HEK293T (cell line): ENCODE data around the gene INPP5D.
A peak's percentile ranks its signal among the peaks of the same experiment; 100 is the strongest.

ENCODE experiments used
- ARNT ChIP-seq: fragments of 450-650 bp; IDR thresholded peaks from 2 replicates; pipeline ENCODE4 v1.6.1; 2017; ENCODE audit warnings: mild to moderate bottlenecking
- BHLHE40 ChIP-seq: fragments of 450-650 bp; IDR thresholded peaks from 2 replicates; pipeline ENCODE4 v1.6.1; 2016; ENCODE audit warnings: mild to moderate bottlenecking, moderate library complexity, borderline replicate concordance
- FOXA1 ChIP-seq: fragments of 450-650 bp; IDR thresholded peaks from 2 replicates; pipeline ENCODE4 v1.6.1; 2016; ENCODE audit warnings: mild to moderate bottlenecking
- FOXK2 ChIP-seq: fragments of 450-650 bp; IDR thresholded peaks from 2 replicates; pipeline ENCODE4 v1.6.1; 2016; ENCODE audit warnings: mild to moderate bottlenecking
- SUZ12 ChIP-seq: fragments of 450-650 bp; IDR thresholded peaks from 2 replicates; pipeline ENCODE4 v1.6.1; 2016; ENCODE audit warnings: mild to moderate bottlenecking
- TARDBP ChIP-seq: fragments of 450-650 bp; IDR thresholded peaks from 2 replicates; pipeline ENCODE4 v1.6.1; 2016
- TF ChIP-seq, protein P1 (sequence below): fragments of 450-650 bp; IDR thresholded peaks from 2 replicates; pipeline ENCODE4 v1.6.1; 2016

DNA sequence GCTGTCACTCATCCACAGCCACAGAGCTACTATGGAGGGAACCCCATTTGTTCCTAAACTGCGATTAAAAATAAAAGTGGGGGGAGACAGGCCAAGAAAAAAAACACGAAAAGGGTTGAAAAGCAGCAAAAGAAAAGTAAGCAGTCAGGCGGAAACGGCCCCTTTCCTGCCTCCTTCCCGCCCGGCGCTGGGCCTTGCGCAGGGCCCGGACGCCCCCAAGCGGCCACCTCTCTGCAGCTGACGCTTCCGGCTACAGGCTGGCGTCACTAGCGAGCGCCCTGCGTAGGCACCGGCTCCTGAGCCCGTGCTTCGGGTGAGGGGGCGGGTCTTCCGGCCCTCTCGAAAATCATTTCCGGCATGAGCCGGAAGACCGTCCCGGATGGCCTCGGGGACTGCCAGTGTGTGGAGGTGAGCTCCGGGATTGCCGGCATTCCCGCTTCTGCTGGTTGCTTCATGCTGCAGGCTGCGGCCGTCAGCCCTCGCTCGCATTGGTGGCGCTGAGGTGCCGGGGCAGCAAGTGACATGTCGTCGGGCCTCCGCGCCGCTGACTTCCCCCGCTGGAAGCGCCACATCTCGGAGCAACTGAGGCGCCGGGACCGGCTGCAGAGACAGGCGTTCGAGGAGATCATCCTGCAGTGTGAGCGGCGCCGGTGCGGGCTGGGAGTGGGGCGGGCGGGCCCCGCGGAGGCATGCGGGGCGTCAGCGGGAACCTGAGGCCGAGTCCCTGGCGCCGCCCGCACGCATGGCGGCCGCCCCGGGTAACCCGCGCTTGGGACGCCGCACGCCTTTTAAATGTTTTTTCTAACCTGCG is 191.4 kb downstream of the INPP5D start, which contains the start of gene ATG16L1:
- TF ChIP-seq, protein P1, sequence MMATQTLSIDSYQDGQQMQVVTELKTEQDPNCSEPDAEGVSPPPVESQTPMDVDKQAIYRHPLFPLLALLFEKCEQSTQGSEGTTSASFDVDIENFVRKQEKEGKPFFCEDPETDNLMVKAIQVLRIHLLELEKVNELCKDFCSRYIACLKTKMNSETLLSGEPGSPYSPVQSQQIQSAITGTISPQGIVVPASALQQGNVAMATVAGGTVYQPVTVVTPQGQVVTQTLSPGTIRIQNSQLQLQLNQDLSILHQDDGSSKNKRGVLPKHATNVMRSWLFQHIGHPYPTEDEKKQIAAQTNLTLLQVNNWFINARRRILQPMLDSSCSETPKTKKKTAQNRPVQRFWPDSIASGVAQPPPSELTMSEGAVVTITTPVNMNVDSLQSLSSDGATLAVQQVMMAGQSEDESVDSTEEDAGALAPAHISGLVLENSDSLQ: peak; percentile 91; the same call in 1 of the 2 replicates
- TF ChIP-seq FOXK2 (no peak), FOXA1 (no peak), SUZ12 (no peak), ARNT (no peak), TARDBP (no peak), BHLHE40 (no peak)
